Sigmoid colon (tissue), 7 donors: ENCODE data around the gene ABCC6. TPM values are rescaled to one million over a fixed set of nuclear protein-coding genes. Genes with fewer than 3 reads are reported as not detected.
A peak's percentile ranks its signal among the peaks of the same experiment; 100 is the strongest.

Experiments
- DNase-seq: peaks from one replicate; pipeline ENCODE4 v3.0.0-alpha.2; 2019
- H3K27ac ChIP-seq, 4 donors: fragments of 200-600 bp; sonication (generic); one replicate each; pipeline ENCODE4 v1.5.1; 2016 to 2019; ENCODE audit warnings: mild to moderate bottlenecking in 1 of 4
- H3K27me3 ChIP-seq, 3 donors: fragments of 200-600 bp; sonication (generic); one replicate each; pipeline ENCODE4 v1.5.1; 2019; ENCODE audit warnings: mild to moderate bottlenecking in 1 of 3
- H3K36me3 ChIP-seq, 4 donors: fragments of 200-600 bp; sonication (generic); one replicate each; pipeline ENCODE4 v1.5.1; 2016 to 2019
- H3K4me1 ChIP-seq, 4 donors: fragments of 200-600 bp; sonication (generic); one replicate each; pipeline ENCODE4 v1.5.1; 2017 to 2019
- H3K4me3 ChIP-seq, 4 donors: fragments of 200-600 bp; sonication (generic); one replicate each; pipeline ENCODE4 v1.5.1; 2017 to 2019; ENCODE audit warnings: mild to moderate bottlenecking in 2 of 4, moderate library complexity in 1 of 4
- H3K9me3 ChIP-seq, 4 donors: fragments of 200-600 bp in 3 of 4; sonication (generic) in 3 of 4; one replicate each; pipeline versions ENCODE4 v1.5.1 to v1.6.1; 2013 to 2019
- EP300 ChIP-seq, 4 donors: sonication (generic); formaldehyde crosslinking; IDR thresholded peaks; one replicate each; pipeline ENCODE4 v1.6.1; 2017; ENCODE audit warnings: antibody characterized with exemption in 4 of 4
- POLR2A ChIP-seq, 2 donors: fragments of 450-650 bp; IDR thresholded peaks; one replicate each; pipeline ENCODE4 v1.6.1; 2016; ENCODE audit warnings: antibody characterized with exemption in 2 of 2, mild to moderate bottlenecking in 2 of 2, moderate library complexity in 2 of 2
- POLR2AphosphoS5 ChIP-seq, 4 donors: sonication (generic); formaldehyde crosslinking; IDR thresholded peaks; one replicate each; pipeline ENCODE4 v1.6.1; 2017; ENCODE audit warnings: antibody characterized with exemption in 4 of 4
- WGBS, 2 donors: extraction: QIAGEN DNeasy Blood & Tissue Kit; methylation state at CpG; one replicate each; pipeline ENCODE4 v1.1.7; 2013; 5-methylcytosine and 5-hydroxymethylcytosine counted together
- intact Hi-C: fragments of 100-400 bp; cut with DNase I; formaldehyde crosslinking; loops from one replicate; pipeline ENCODE4 v1.15.1; 2023
- polyA plus RNA-seq, 3 donors: library from polyadenylated mRNA; stranded (reverse); fragments of 200-250 nt; gene quantifications; one replicate each; pipeline ENCODE4 v1.2.3, GENCODE V29; 2013
- total RNA-seq, 4 donors: library from RNA; depleted of rRNA; stranded (reverse); fragments of >200 nt; gene quantifications; one replicate each; pipeline ENCODE4 v1.1.0, GENCODE V29; 2016
- TF ChIP-seq, protein P1 (sequence below), 4 experiments: fragments of 450-650 bp in 3 of 4; fragments of 200-600 bp in 1 of 4; IDR thresholded peaks; one replicate each; pipeline ENCODE4 v1.5.1; 2016 to 2019; ENCODE audit warnings: antibody characterized with exemption in 4 of 4, mild to moderate bottlenecking in 3 of 4, moderate library complexity in 2 of 4
- donor health status: healthy with polysubstance abuse.
- donor health status: Bipolar disorder and iron deficiency.
- donor health status: healthy.

The ABCC6 gene
- total and polyA plus RNA-seq, 7 donors: 0.66 to 22.2 (median 4.6) TPM; not detected in 1

DNA sequence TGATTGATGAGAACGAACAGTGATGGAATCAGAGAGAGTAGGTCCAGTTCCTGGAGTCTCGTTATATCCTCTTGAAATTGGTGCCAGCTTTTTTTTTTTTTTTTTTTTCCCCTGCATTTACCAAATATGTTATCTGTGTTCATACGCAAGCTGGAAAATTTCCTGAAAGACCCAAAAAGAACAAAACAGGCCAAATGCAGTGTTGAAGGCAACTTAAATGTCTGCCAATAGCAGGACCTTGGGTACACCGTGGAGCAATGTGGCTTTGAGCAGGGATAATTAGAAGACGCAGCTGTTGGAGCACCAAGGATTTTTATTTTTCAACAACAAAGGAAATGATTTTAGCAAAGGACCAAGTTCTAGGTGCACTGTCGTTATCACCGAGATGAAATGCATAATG, 105.0 kb downstream of the ABCC6 start:
- no peak for DNase-seq
- Histone ChIP-seq H3K36me3 (peaks cover 7 to 74% (median 38%) of the 10 kb centered on the region in 4 donors), H3K27me3 (no peaks in the 10 kb centered on the region), H3K9me3 (no peaks in the 10 kb centered on the region), H3K4me3 (no peak overlapping the region), H3K27ac (peak overlapping the region; percentile 27 to 85 (median 82)), H3K4me1 (peaks cover 0 to 20% (median 19%) of the 10 kb centered on the region in 4 donors)
- TF ChIP-seq EP300 (IDR thresholded peaks at IDR 0.05): no peak
- TF ChIP-seq, protein P1, sequence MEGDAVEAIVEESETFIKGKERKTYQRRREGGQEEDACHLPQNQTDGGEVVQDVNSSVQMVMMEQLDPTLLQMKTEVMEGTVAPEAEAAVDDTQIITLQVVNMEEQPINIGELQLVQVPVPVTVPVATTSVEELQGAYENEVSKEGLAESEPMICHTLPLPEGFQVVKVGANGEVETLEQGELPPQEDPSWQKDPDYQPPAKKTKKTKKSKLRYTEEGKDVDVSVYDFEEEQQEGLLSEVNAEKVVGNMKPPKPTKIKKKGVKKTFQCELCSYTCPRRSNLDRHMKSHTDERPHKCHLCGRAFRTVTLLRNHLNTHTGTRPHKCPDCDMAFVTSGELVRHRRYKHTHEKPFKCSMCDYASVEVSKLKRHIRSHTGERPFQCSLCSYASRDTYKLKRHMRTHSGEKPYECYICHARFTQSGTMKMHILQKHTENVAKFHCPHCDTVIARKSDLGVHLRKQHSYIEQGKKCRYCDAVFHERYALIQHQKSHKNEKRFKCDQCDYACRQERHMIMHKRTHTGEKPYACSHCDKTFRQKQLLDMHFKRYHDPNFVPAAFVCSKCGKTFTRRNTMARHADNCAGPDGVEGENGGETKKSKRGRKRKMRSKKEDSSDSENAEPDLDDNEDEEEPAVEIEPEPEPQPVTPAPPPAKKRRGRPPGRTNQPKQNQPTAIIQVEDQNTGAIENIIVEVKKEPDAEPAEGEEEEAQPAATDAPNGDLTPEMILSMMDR (IDR thresholded peaks at IDR 0.05): no peak
- TF ChIP-seq POLR2A (IDR thresholded peaks at IDR 0.05): no peak
- TF ChIP-seq POLR2AphosphoS5 (IDR thresholded peaks at IDR 0.05): no peak
- intact Hi-C loops: no loop called here
- 96% methylated on average over 7 of the region's 7 CpGs for WGBS, 2 donors

DNA sequence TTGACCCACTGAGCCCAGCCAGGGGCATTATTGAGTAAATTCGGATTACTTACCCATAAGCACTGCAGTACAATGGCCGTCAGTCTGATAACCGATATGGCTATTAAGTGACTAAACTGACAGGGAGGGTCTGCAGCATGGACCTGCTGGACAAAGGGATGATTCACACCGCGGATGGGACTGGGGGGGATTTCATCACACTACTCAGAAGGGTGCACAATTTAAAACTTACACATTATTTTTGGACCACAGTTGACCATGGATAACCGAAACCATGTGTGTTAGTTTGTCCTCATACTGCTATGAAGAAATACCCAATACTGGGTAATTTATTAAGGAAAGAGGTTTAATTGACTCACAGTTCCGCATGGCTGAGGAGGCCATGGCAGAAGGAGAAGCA, 106.5 kb downstream of the ABCC6 start:
- Histone ChIP-seq H3K4me3 (no peak overlapping the region), H3K27ac (no peak overlapping the region), H3K4me1 (peaks cover 0 to 20% (median 19%) of the 10 kb centered on the region in 4 donors), H3K27me3 (no peaks in the 10 kb centered on the region), H3K9me3 (no peaks in the 10 kb centered on the region), H3K36me3 (peaks cover 19 to 74% (median 41%) of the 10 kb centered on the region in 4 donors)
- intact Hi-C loops: no loop called here
- no peak for DNase-seq
- WGBS, 2 donors: 97 to 98% methylated on average over 7 of the region's 7 CpGs
- no peak for TF ChIP-seq POLR2AphosphoS5 (IDR thresholded peaks at IDR 0.05)
- TF ChIP-seq, protein P1 (IDR thresholded peaks at IDR 0.05): no peak

DNA sequence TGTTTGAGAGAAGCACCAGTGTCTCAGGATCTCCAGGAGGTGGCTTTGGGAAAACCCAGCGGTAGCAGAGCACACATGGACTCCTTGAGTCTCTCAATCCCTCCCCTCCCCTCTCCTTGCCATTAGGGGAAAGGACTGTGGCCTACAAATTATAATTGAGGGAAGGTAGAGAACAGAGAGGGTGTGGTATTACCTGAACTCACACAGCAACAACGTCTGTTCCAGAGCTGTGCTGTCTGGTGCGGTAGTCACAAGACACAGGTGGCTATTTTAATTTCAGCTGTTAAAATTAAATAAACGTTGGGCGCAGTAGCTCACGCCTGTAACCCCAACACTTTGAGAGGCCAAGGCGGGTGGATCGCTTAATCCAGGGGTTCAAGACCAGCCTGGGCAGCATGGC, 110.2 kb downstream of the ABCC6 start:
- TF ChIP-seq POLR2AphosphoS5 (IDR thresholded peaks at IDR 0.05) (no peak), EP300 (IDR thresholded peaks at IDR 0.05) (no peak), POLR2A (IDR thresholded peaks at IDR 0.05) (no peak)
- TF ChIP-seq, protein P1 (IDR thresholded peaks at IDR 0.05): no peak
- Histone ChIP-seq H3K4me3 (no peak overlapping the region), H3K4me1 (peaks cover 0 to 17% (median 14%) of the 10 kb centered on the region in 4 donors), H3K9me3 (no peaks in the 10 kb centered on the region), H3K27me3 (no peaks in the 10 kb centered on the region), H3K27ac (no peak overlapping the region), H3K36me3 (peaks cover 22 to 83% (median 46%) of the 10 kb centered on the region in 4 donors)
- DNase-seq: no peak
- 84 to 92% methylated on average over 8 of the region's 8 CpGs for WGBS, 2 donors
- intact Hi-C loops: no loop called here

DNA sequence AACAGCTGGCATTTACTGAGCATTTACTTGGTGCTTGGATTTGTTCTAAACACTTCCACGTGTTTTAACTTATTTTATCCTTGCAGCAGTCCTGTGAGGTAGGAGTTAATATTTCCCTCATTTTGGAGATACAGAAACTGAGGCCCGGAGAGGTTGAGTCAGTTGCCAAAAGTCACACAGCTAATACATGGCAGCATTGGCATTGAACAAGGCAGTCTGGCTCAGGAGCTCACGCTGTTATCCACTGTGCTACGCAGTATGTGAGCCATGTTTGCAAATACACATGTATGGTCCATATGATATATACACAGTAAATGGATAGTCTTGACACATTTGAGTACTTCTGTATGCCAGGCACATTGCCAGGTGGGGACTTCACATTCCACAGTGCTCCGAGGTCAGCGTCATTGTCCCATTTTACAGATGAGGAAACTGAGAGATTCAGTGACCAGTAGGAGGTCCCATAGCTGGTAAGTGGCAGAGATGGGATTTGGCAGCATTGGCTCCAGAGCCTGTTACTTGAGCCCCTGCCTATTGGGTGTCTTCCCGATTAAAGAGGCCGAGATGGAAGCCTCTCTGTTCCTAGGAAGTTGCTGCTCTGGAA, 110.7 kb downstream of the ABCC6 start:
- Histone ChIP-seq H3K27me3 (no peaks in the 10 kb centered on the region), H3K27ac (no peak overlapping the region), H3K4me1 (peaks cover 0 to 17% (median 14%) of the 10 kb centered on the region in 4 donors), H3K36me3 (peaks cover 22 to 78% (median 44%) of the 10 kb centered on the region in 4 donors), H3K9me3 (no peaks in the 10 kb centered on the region), H3K4me3 (no peak overlapping the region)
- WGBS, 2 donors: 85% methylated on average over 8 of the region's 8 CpGs
- TF ChIP-seq POLR2A (IDR thresholded peaks at IDR 0.05): no peak
- TF ChIP-seq, protein P1 (IDR thresholded peaks at IDR 0.05): no peak
- TF ChIP-seq EP300 (IDR thresholded peaks at IDR 0.05): no peak
- no peak for TF ChIP-seq POLR2AphosphoS5 (IDR thresholded peaks at IDR 0.05)
- intact Hi-C loops: no loop called here
- no peak for DNase-seq

DNA sequence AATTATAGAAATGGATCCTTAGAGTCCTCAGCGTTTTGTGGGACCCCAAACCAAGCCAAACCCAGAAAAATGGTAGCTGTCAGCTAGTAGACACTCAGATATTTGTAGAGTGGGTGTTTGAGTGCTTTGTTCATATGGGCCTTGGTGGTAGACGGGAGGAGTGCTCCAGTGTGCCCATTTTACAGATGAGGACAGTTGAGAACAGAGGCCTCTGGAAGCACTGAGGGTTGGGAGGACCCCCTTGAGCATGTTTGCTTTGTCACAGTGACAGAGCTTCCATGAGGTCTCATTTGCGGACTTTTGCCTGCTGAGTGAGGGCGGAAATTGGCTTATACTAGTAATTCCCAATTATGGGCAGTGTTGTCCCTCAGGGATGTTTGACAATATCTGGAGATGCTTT, 111.7 kb downstream of the ABCC6 start:
- no peak overlapping the region for H3K4me3 ChIP-seq
- WGBS, 2 donors: 96 to 98% methylated on average over 4 of the region's 4 CpGs
- intact Hi-C loops: no loop called here
- H3K36me3 ChIP-seq: peaks cover 20 to 74% (median 36%) of the 10 kb centered on the region in 4 donors
- H3K27ac ChIP-seq: no peak overlapping the region
- H3K4me1 ChIP-seq: peaks cover 0 to 17% (median 14%) of the 10 kb centered on the region in 4 donors
- no peaks in the 10 kb centered on the region for H3K9me3 ChIP-seq
- TF ChIP-seq POLR2AphosphoS5 (IDR thresholded peaks at IDR 0.05) (no peak), EP300 (IDR thresholded peaks at IDR 0.05) (no peak), POLR2A (IDR thresholded peaks at IDR 0.05) (no peak)
- TF ChIP-seq, protein P1 (IDR thresholded peaks at IDR 0.05): no peak
- no peaks in the 10 kb centered on the region for H3K27me3 ChIP-seq
- DNase-seq: no peak
